NT2/D1 (cell line): ENCODE results near the gene NRXN3.

ENCODE experiments used
- YY1 ChIP-seq: IDR thresholded peaks from 2 replicates; pipeline ENCODE4 v1.6.1; 2011; ENCODE audit not compliant: insufficient read length, insufficient read depth
- ZNF274 ChIP-seq: IDR thresholded peaks from 2 replicates; pipeline ENCODE4 v1.6.1; 2011; ENCODE audit warnings: mild to moderate bottlenecking, low read depth, low read length

GRCh38 chr14:78968265-78968664 lies 798.1 kb downstream of the NRXN3 start:
- TF ChIP-seq YY1 (no peak), ZNF274 (no peak)
